Testis (tissue), 5 donors: ENCODE measurements around the gene IL6R. TPM values are rescaled to one million over a fixed set of nuclear protein-coding genes. Genes with fewer than 3 reads are reported as not detected.
"Not testable (repeated sequence)": the region's sequence is repeated elsewhere in the genome, so short reads cannot be mapped to it uniquely, and the experiment has no call there.

ENCODE experiments used
- DNase-seq: peaks from one replicate; pipeline ENCODE4 v3.0.0-alpha.2; 2019
- H3K27ac ChIP-seq, 2 donors: fragments of 200-600 bp; sonication (generic); one replicate each; pipeline ENCODE4 v1.5.1; 2019
- H3K27me3 ChIP-seq: fragments of 200-600 bp; sonication (generic); one replicate; pipeline ENCODE4 v1.5.1; 2019
- H3K36me3 ChIP-seq: fragments of 200-600 bp; sonication (generic); one replicate; pipeline ENCODE4 v1.5.1; 2017; ENCODE audit warnings: low read depth; ENCODE audit errors: missing control alignments
- H3K4me1 ChIP-seq: fragments of 200-600 bp; sonication (generic); one replicate; pipeline ENCODE4 v1.5.1; 2019
- H3K4me3 ChIP-seq, 2 donors: fragments of 200-600 bp; sonication (generic); one replicate each; pipeline ENCODE4 v1.5.1; 2017 to 2019
- H3K9me3 ChIP-seq: fragments of 200-600 bp; sonication (generic); one replicate; pipeline ENCODE4 v1.5.1; 2017
- CTCF ChIP-seq, 3 experiments: fragments of 450-650 bp in 2 of 3; fragments of 200-600 bp in 1 of 3; sonication (generic) in 1 of 3; IDR thresholded peaks; one replicate each; pipeline ENCODE4 v1.5.1; 2016 to 2019; ENCODE audit warnings: antibody characterized with exemption in 3 of 3, mild to moderate bottlenecking in 2 of 3, moderate library complexity in 1 of 3
- POLR2A ChIP-seq: fragments of 450-650 bp; IDR thresholded peaks from one replicate; pipeline ENCODE4 v1.6.1; 2017; ENCODE audit warnings: antibody characterized with exemption, mild to moderate bottlenecking, moderate library complexity
- WGBS, 2 donors: methylation state at CpG; one replicate each; pipeline ENCODE4 v1.1.5; 2018; 5-methylcytosine and 5-hydroxymethylcytosine counted together
- intact Hi-C: fragments of 100-400 bp; cut with DNase I; formaldehyde crosslinking; loops from one replicate; pipeline ENCODE4 v1.15.1; 2023; ENCODE audit warnings: low total_unique reads
- long read RNA-seq, 2 donors: transcript quantifications; one replicate each; lab custom pipeline, GENCODE V29; 2026
- polyA plus RNA-seq: library from polyadenylated mRNA; stranded (reverse); fragments of 350-450 nt; fragmentation: Illumina TruSeq; extraction: RNeasy Lipid Tissue Mini Kit (QIAGEN cat#74804); gene quantifications from one replicate; pipeline ENCODE4 v1.2.3, GENCODE V29; 2014; ENCODE audit warnings: low read depth, low replicate concordance; ENCODE audit not compliant: insufficient read depth
- total RNA-seq, 2 donors: library from RNA; depleted of rRNA; stranded (reverse); fragments of >200 nt; gene quantifications; one replicate each; pipeline ENCODE4 v1.2.3, GENCODE V29; 2016

Gene IL6R
- 10 to 100 TPM; 25.0 to 29.7 TPM for total RNA-seq
- 8.5 TPM for polyA plus RNA-seq
- long read RNA-seq, donor 1, full-length matches to known transcripts: 3 of 3 reads
- long read RNA-seq, donor 1, partial matches to known transcripts: 0 of 3 reads
- long read RNA-seq, donor 1, other reads (novel, unspliced or antisense): 0 of 3 reads
- long read RNA-seq, donor 2, full-length matches to known transcripts: 4 of 4 reads
- long read RNA-seq, donor 2, partial matches to known transcripts: 0 of 4 reads
- long read RNA-seq, donor 2, other reads (novel, unspliced or antisense): 0 of 4 reads

- intact Hi-C loops: loop anchor here (10.0 kb wide), 1 partner anchor 70 kb away; no protein-coding TSS in a partner anchor
- Histone ChIP-seq H3K27ac (peak within 1 kb of the TSS; percentile 88 to 89), H3K9me3 (no peaks in the 10 kb centered on the region), H3K4me1 (peaks cover 30% of the 10 kb centered on the region), H3K36me3 (no peaks in the 10 kb centered on the region), H3K4me3 (peak within 1 kb of the TSS; percentile 58 to 77), H3K27me3 (no peaks in the 10 kb centered on the region)
- WGBS, 2 donors: 1 to 3% methylated on average over 12 to 48 of the region's 66 CpGs
- TF ChIP-seq POLR2A (no peak), CTCF (IDR thresholded peaks at IDR 0.05) (peak; percentile 28 to 39 (median 31))
- DNase-seq: peak; percentile 88
Measured at GRCh38 chr1:154404984-154405746, at the start of gene IL6R. Gene IL6R (plus strand): TSS chr1:154405343. CDS start chr1:154405630, 287 bp downstream.

- Histone ChIP-seq H3K36me3 (no peaks in the 10 kb centered on the region), H3K27ac (no peak overlapping the region), H3K4me1 (peaks cover 10% of the 10 kb centered on the region), H3K27me3 (no peaks in the 10 kb centered on the region), H3K9me3 (no peaks in the 10 kb centered on the region), H3K4me3 (no peak overlapping the region)
- intact Hi-C loops: no loop called here
- WGBS, 2 donors: 91 to 98% methylated on average over 7 to 8 of the region's 8 CpGs
- TF ChIP-seq POLR2A (no peak), CTCF (IDR thresholded peaks at IDR 0.05) (no peak)
- DNase-seq: no peak
Measured at GRCh38 chr1:154358519-154358918, 46.6 kb upstream of the IL6R start.

- DNase-seq: no peak
Measured at GRCh38 chr1:154360288-154360687, 44.9 kb upstream of the IL6R start.

GRCh38 chr1:154360881-154361280 is 44.3 kb upstream of the IL6R start:
- H3K36me3 ChIP-seq, intact Hi-C loops, H3K4me1 ChIP-seq, DNase-seq, H3K27ac ChIP-seq, H3K4me3 ChIP-seq, H3K9me3 ChIP-seq, H3K27me3 ChIP-seq: not testable (repeated sequence)
- 91 to 95% methylated on average over 5 of the region's 5 CpGs for WGBS, 2 donors

More at GRCh38 chr1:154360288-154360687, 44.9 kb upstream of the IL6R start:
- H3K4me1 ChIP-seq: no peaks in the 10 kb centered on the region
- TF ChIP-seq POLR2A (no peak), CTCF (IDR thresholded peaks at IDR 0.05) (no peak)
- no peak overlapping the region for H3K27ac ChIP-seq
- intact Hi-C loops: no loop called here
- no peaks in the 10 kb centered on the region for H3K9me3 ChIP-seq
- H3K27me3 ChIP-seq: no peaks in the 10 kb centered on the region
- no peak overlapping the region for H3K4me3 ChIP-seq
- H3K36me3 ChIP-seq: no peaks in the 10 kb centered on the region

GRCh38 chr1:154361357-154361756 is 43.8 kb upstream of the IL6R start:
- H3K4me3 ChIP-seq: no peak overlapping the region
- no peaks in the 10 kb centered on the region for H3K9me3 ChIP-seq
- no peak for DNase-seq
- H3K36me3 ChIP-seq: no peaks in the 10 kb centered on the region
- H3K27me3 ChIP-seq: no peaks in the 10 kb centered on the region
- H3K27ac ChIP-seq: no peak overlapping the region
- intact Hi-C loops: no loop called here
- H3K4me1 ChIP-seq: no peaks in the 10 kb centered on the region
- TF ChIP-seq CTCF (IDR thresholded peaks at IDR 0.05) (no peak), POLR2A (no peak)
- WGBS, 2 donors: 67 to 68% methylated on average over 3 of the region's 3 CpGs
